MM.1S (cell line): ENCODE data around the gene ITGA11.

Source experiments
- CTCF ChIP-seq: fragments of 300-600 bp; sonication (generic); IDR thresholded peaks from 2 replicates; pipeline ENCODE4 v1.5.1; 2016; ENCODE audit warnings: antibody characterized with exemption, low read length, mixed read lengths
- EZH2 ChIP-seq: fragments of 300-600 bp; sonication (generic); optimal IDR thresholded peaks from 2 replicates; pipeline ENCODE3; 2017; ENCODE audit warnings: low read depth, mild to moderate bottlenecking, antibody characterized with exemption, low read length, mixed read lengths
- EZH2phosphoT487 ChIP-seq: fragments of 300-600 bp; sonication (generic); IDR thresholded peaks from 2 replicates; pipeline ENCODE4 v1.6.1; 2018; ENCODE audit warnings: antibody characterized with exemption, low read length

GRCh38 chr15:68411735-68412134 lies 20.2 kb downstream of the ITGA11 start:
- TF ChIP-seq CTCF (no peak), EZH2 (no peak), EZH2phosphoT487 (no peak)
